ENCODE measurements around the gene RCVRN.

Gene RCVRN

GRCh38 chr17:9905078-9905415 is at the start of gene RCVRN:
Gene RCVRN (minus strand): TSS chr17:9905271. CDS start chr17:9905180, 91 bp downstream.
- no peak for DNase-seq (ENCODE audit: low read depth in 2 of 2)

DNA sequence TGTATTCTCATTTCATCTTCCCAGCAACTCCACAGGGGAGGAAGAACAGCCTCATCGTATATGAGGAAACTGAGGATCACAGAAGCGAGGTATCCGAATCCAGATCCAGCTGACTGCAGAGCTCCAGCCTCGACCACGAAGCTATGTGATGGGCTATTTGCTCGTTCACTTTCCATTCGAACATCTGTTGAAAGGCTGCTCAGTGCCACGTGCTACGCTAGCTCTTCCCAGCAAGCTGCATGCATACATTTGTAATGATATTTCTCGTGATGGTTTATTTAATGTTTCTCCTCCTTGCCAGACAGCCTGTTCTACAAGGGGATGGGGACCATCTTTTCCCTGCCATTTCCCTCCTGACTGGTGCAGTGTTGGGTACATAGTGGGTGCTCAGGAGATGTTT is 48.4 kb upstream of the RCVRN start:
- DNase-seq (ENCODE audit: low read depth in 2 of 2): no peak

DNA sequence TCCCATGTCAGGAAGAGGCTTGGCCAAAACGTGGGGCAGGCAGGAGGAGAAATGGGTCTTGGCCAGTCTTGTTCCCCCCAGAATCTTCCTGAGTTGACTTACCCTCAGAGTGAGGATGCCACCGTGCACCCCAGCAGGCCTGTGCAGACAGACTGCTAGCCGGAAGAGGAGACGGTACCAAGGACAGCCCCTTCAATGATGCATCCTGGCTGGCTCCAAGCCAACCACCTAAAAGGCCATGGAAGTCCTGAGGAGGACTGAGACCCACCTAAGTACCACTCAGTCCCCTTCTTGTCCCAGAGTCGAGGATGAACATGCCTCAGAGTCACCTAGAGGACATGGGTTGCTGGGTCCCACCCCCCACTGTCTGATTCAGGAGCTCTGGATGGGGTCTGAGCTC is 46.7 kb upstream of the RCVRN start:
- DNase-seq (ENCODE audit: low read depth in 2 of 2): no peak

DNA sequence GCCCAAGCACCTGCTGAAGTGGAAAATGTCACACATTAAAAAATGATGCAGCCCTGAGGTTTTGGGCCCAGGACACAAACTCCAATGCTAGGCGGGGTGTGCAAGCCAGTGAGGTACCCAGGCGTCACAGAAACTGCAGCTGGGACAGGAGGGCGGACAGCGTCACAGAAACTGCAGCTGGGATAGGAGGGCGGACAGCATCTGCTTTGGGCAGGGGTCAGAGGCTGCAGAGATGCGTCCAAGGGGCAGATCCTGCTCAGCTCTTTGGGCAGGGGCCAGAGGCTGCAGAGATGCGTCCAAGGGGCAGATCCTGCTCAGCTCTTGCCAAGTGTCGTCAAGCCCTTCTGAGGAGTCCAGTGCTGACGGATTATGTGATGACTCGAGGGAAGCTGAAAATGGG is 43.9 kb upstream of the RCVRN start:
- no peak for DNase-seq (ENCODE audit: low read depth in 2 of 2)

DNA sequence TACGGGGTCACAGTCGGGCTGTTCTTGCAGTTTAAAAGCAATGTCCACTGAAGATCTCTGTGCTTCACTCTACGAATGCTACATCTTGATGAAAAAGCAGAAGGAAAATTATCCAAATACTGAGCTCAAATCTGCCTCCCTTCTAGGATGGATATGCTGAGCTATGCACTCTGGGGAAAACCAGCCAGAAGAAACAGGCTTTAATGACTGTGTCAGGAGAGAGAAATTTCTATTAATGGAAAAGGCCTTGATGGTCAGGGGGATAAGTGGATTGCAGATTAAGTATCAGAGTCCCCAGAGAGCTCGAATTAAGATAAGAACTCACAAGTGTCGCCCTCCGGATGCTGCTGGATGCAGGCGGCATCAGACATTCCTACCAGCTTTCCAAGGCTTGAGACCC is 39.6 kb upstream of the RCVRN start:
- no peak for DNase-seq (ENCODE audit: low read depth in 2 of 2)

- no peak for DNase-seq (ENCODE audit: low read depth in 2 of 2)
These were observed 38.3 kb upstream of the RCVRN start for GRCh38 chr17:9943343-9943742.

DNA sequence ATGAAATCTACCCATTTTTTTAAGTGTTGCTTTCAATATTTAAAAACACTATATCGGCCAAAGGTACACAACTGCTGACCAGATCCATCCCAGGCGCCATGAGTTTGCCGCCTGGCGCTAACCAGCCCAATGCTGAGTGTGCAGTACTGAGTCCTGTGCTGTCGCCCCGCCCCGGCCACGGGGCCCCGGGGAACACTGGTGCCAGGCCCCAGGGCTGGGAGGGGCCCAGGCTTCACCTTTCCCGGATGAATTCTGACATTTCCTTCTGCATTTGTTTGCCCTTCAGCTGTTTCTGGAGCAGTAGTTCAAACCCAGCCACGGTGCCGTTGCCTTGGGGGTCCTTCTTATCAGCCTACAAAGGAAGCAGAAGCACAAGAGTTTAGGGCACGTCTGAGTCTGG is 37.8 kb upstream of the RCVRN start:
- no peak for DNase-seq (ENCODE audit: low read depth in 2 of 2)

GRCh38 chr17:9941305-9941704 is 36.2 kb upstream of the RCVRN start:
- no peak for DNase-seq (ENCODE audit: low read depth in 2 of 2)

- DNase-seq (ENCODE audit: low read depth in 2 of 2): no peak
These were observed 35.8 kb upstream of the RCVRN start for GRCh38 chr17:9940841-9941240.

DNA sequence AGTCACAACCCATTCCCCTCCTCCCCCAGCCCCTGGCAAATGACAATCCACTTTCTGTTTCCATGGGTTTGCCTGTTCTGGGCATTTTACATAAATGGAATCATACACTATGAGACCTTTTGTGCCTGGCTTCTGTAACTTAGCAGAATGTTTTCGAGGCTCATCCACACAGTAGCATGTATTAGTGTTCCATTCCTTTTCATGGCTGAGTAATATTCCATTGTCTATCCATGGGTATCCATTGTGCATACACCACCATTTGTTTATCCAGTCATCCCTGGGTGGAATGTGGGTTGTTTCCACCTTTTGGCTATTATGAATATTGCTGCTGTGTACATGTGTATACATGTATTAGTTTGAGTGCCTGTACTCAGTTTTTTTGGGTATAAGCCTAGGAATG is 33.7 kb upstream of the RCVRN start:
- DNase-seq (ENCODE audit: low read depth in 2 of 2): no peak

- no peak for DNase-seq (ENCODE audit: low read depth in 2 of 2)
These were observed 32.8 kb upstream of the RCVRN start for GRCh38 chr17:9937901-9938300.

DNA sequence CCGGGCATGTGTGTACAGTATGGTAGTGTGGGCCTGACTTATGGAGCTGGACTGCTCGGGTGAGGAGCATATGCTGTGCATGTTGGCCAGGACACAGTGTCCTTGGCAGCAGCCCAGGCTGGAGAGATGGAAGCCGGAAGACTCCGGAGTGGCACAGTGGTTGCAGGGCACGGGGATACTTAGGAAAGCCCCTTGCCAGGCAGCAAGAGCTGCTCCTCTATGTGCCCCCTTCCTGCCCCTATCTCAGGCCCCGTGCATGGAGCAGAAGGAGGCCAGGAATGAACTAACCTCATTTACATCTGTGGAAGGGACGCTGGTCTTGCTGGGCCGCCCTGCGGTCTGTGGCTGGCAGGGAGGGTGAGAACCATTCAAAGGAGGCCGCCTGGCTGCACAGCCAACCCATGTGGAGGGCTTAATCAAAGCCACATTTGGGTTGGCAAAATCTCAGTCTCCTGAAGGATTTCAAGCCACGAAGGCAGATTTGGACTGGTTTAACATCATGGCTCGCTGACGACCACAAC is 32.2 kb upstream of the RCVRN start:
- no peak for DNase-seq (ENCODE audit: low read depth in 2 of 2)

DNA sequence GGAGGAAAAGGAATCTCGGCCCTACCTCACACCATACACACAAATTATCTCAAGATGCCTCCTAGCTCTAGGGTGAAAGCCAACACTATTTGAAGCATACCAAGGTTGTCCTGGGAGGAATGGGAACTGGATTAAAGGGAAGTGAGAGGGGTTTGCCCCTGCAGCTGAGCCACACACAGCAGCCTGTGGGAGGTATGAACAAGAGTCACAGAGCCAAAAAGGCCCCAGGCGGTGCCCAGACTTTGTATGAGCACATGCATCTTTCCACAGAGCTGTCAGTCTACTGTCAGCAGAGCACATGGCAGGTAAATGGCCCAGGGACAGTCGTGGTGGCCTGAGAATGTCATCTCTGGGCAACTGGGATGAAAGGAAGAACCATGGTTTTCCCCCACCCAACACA is 31.0 kb upstream of the RCVRN start:
- no peak for DNase-seq (ENCODE audit: low read depth in 2 of 2)

DNA sequence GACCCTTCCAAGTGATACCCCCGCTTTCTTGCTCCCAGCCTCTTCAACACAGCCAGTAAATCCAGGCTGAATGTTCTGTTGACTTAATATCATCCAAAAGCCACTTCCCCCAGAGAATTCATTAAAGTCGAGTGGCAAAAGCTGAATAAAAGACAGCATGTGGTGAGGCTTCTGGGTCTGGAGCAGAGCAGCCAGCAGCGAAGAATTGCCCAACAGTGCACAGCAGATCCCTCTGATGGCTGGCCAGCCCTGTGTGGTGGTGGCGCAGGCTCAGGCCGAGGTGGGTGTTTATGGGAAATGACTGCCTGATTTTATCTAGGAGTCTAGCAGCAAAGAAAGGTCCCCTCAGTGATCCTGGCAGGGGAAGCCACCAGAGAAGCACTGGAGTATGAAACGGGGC is 30.3 kb upstream of the RCVRN start:
- DNase-seq (ENCODE audit: low read depth in 2 of 2): no peak

- DNase-seq (ENCODE audit: low read depth in 2 of 2): no peak
These were observed 29.3 kb upstream of the RCVRN start for GRCh38 chr17:9934331-9934730.

GRCh38 chr17:9932491-9932890 is 27.4 kb upstream of the RCVRN start:
- DNase-seq (ENCODE audit: low read depth in 2 of 2): no peak

DNA sequence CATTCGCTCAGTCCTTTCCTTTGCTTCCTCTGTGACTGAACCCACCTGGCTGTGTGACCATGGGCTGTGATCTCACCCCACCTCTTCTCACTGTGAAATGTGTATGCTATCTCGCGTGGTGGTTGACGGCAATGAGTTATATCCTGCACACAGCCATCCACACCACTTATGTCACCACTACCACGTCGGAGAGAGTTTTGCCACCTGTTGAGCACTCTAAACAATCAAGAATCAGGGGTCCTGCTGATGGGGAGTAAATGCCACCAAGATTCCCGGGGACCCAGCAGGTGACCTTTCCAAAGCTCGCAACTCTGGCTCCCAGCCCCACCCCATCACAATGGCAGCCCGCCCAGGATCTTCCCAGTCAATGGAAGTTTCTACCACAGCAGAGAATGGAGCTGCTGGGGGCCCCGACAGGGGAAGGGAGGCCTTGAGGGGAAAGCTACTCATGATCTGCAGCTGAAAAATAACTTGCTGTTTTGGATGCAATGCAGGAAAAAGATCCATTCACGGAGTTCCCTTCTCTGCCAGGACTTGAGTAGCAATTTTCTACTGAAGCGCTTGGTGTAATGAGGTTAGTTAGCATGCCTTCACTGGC is 26.2 kb upstream of the RCVRN start:
- DNase-seq (ENCODE audit: low read depth in 2 of 2): no peak

GRCh38 chr17:9929871-9930270 is 24.8 kb upstream of the RCVRN start:
- DNase-seq (ENCODE audit: low read depth in 2 of 2): no peak

DNA sequence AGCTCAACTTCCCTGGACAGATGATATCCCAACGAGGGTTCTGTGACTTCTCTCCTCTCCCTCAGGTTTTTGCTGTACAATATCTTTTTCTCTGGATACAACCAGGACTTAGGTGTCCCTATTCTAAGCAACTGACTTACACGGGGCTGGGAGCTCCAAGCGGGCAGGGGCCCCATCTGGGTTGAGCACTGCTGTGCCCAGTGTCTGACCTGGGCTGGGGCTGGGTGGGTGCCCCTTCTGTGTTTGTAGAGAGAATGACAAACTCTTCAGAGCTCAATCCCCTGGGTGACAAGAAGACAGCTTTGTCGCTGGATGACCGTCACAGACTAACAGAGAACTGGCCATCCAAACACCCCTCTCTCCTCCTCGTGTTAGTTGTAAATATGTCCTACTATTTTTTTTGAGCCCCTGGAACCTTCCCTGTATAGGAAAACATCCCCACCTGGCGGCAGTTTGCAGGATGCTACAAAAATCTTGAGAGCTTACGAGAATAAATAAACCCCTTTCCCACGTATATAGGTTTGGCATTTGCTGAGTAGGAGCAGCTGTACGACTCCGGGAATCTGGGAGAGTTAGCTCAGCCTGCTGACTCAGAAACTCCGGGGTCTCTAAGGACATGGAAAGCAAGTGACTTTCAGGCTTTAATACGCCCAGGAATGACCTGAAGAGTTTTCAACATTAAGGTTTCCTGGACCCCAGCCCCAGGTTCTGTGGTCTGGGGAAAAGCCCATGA is 23.7 kb upstream of the RCVRN start:
- no peak for DNase-seq (ENCODE audit: low read depth in 2 of 2)

DNA sequence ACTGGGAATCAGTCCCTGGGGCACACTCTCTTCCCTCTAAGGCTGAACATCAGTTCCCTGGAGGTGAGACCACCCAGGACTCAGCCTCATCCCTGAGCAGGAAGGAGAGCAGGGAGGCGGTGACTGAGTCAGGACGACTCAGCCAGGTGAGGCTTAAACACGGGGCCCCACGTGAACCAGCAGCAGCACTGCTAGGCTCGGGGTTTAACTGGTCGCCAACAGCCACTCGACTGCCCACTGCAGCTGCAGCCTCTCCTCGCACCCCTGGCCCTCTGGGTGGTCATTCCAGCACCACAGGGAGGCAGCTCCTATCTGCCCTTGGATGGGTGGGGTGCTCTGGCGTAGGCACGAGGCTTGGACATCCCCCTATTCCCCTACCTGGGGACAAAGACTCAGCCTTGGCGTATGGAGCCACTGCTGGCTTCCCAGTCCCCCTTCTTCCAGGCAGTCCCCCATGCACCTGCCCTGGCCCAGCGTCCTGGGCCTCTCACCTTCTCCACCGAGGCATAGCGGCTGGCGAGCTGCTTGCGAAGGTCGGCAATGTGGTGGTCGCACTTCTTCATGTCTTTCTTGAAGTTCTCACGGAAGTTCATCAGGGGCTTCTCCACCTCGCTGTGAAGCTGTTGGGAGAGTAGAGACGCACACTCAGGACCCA is 21.2 kb upstream of the RCVRN start:
- no peak for DNase-seq (ENCODE audit: low read depth in 2 of 2)

- DNase-seq (ENCODE audit: low read depth in 2 of 2): no peak
These were observed 20.4 kb upstream of the RCVRN start for GRCh38 chr17:9925457-9925856.

GRCh38 chr17:9924735-9925191 is 19.7 kb upstream of the RCVRN start:
- no peak for DNase-seq (ENCODE audit: low read depth in 2 of 2)

Data from stimulated activated CD8-positive, alpha-beta memory T cell treated with anti-CD3 and anti-CD28 coated beads, Interleukin-2, amount 100 ng/mL, for 1 hour (primary cell).